ENCODE data around the gene RPP25. TPM values are rescaled to one million over a fixed set of nuclear protein-coding genes. Genes with fewer than 3 reads are reported as not detected.
"Not testable (repeated sequence)": the region's sequence is repeated elsewhere in the genome, so short reads cannot be mapped to it uniquely, and the experiment has no call there.

The RPP25 gene
- total RNA-seq, 1 donor from 2014 or later = 2.1 TPM

- no peak for DNase-seq
These were observed 6.1 kb upstream of the RPP25 start for GRCh38 chr15:74962671-74963070.

- DNase-seq = no peak
These were observed 5.6 kb upstream of the RPP25 start for GRCh38 chr15:74962219-74962618.

GRCh38 chr15:74961616-74962015, 5.0 kb upstream of the RPP25 start:
- no peak for DNase-seq

GRCh38 chr15:74960995-74961588, 4.5 kb upstream of the RPP25 start:
- no peak for DNase-seq

GRCh38 chr15:74960286-74960685, 3.7 kb upstream of the RPP25 start:
- DNase-seq = no peak

GRCh38 chr15:74959586-74959939, 3.0 kb upstream of the RPP25 start:
- no peak for DNase-seq

- no peak for DNase-seq
These were observed 2.5 kb upstream of the RPP25 start for GRCh38 chr15:74958908-74959585.

GRCh38 chr15:74958320-74958907, 1.8 kb upstream of the RPP25 start:
- DNase-seq = peak; percentile 17

- DNase-seq = no peak
These were observed 984 bp upstream of the RPP25 start for GRCh38 chr15:74957476-74958035.

- DNase-seq = no peak
These were observed 550 bp downstream of the RPP25 start for GRCh38 chr15:74955796-74956647.

- DNase-seq = no peak
These were observed 1.6 kb downstream of the RPP25 start for GRCh38 chr15:74955017-74955416.

GRCh38 chr15:74954515-74954914, 2.1 kb downstream of the RPP25 start:
- DNase-seq = no peak

GRCh38 chr15:74951006-74951405, 5.6 kb downstream of the RPP25 start:
- no peak for DNase-seq

GRCh38 chr15:74950078-74950908, 6.3 kb downstream of the RPP25 start:
- peak; percentile 56 for DNase-seq

- DNase-seq = peak; percentile 98
These were observed 18.8 kb downstream of the RPP25 start, which contains the start of gene COX5A for GRCh38 chr15:74937590-74938371. Gene COX5A, minus strand, starts transcription at chr15:74938073. Its CDS starts 59 bp downstream, at chr15:74938014.

- no peak for DNase-seq
These were observed 19.3 kb downstream of the RPP25 start for GRCh38 chr15:74937272-74937589.

- DNase-seq = not testable (repeated sequence)
These were observed 21.4 kb downstream of the RPP25 start for GRCh38 chr15:74935193-74935592.

GRCh38 chr15:74933573-74933972, 23.0 kb downstream of the RPP25 start:
- no peak for DNase-seq

- no peak for DNase-seq
These were observed 27.8 kb downstream of the RPP25 start for GRCh38 chr15:74928771-74929198.

- no peak for DNase-seq
These were observed 32.0 kb downstream of the RPP25 start for GRCh38 chr15:74924525-74924924.

- DNase-seq = no peak
These were observed 36.1 kb downstream of the RPP25 start for GRCh38 chr15:74920456-74920855.

Data from skin of body (tissue), 2 donors.